Activated T-cell treated with anti-CD3 and anti-CD28 coated beads for 24 hours (primary cell): Measurements from ENCODE around the gene WIPF2.
"Not testable (repeated sequence)": the region's sequence is repeated elsewhere in the genome, so short reads cannot be mapped to it uniquely, and the experiment has no call there.

Experiments
- DNase-seq: peaks from one replicate; pipeline ENCODE4 v3.0.0-alpha.2; 2020; ENCODE audit warnings: low read depth

The WIPF2 gene

GRCh38 chr17:40295488-40296436 is 76.7 kb downstream of the WIPF2 start:
- DNase-seq = no peak

DNA sequence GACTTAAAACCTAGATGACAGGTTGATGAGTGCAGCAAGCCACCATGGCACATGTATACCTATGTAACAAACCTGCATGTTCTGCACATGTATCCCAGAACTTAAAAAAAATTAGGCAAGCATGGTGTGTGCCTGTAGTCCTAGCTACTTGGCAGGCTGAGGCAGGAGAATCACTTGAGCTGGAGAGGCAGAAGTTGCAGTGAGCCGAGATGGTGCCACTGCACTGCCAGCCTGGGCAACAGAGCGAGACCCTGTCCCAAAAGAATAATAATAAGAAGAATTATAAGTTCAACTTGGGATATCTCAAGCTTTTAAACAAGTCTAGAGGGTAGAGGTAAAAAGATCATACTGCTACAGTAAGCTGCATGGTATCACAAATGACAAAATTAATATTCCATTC is 78.4 kb downstream of the WIPF2 start:
- no peak for DNase-seq

DNA sequence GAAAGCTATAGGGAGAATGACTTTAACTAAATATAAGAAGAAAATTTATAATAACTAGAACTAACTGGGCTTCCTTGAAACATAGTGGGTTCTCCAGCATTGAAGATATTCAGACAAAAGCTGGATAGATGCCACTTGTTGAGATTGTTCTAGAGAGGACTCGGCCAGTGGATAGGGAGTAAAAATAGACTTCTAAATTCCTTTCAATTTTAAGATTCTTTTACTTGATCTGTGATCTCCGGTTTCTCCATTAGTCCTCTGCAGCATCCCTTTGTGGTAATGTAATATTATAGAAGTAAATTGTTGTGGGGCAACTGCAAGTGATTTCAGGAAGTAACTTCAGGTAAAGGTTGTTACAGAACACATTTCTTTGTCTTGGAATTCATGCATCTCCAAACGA is 79.6 kb downstream of the WIPF2 start:
- no peak for DNase-seq

- not testable (repeated sequence) for DNase-seq
These were observed 80.2 kb downstream of the WIPF2 start for GRCh38 chr17:40299159-40299757.

- DNase-seq = no peak
These were observed 82.2 kb downstream of the WIPF2 start for GRCh38 chr17:40301315-40301714.

DNA sequence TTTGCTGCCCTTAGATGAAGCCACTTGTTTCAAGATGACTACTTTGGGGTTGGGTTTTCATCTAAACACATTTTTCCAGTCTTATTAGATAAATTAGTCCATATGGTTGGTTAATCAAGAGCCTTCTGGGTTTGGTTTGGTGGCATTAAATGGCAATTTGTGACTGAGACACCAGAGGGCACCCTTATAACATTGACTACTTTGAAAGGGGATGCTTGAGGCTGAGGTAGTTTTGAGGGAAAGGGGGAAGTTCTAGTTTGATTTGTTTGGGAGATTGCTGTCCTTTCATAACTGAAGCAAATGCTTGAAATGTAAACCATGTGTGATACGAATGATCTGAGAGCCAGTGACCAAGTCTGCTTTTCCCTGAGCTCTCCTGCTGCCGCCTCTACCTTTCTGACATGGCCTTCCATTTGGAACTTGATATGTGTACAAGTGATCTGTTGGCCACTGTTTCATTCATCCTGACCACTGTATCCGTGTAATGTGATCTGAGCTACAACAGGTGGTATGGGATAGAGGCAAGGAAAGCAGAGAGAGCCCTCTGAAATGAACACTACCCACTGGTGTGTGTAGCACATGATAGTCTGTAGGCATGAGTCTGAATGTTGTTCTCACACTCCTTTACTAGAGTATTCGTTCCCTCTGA is 84.0 kb downstream of the WIPF2 start:
- no peak for DNase-seq

DNA sequence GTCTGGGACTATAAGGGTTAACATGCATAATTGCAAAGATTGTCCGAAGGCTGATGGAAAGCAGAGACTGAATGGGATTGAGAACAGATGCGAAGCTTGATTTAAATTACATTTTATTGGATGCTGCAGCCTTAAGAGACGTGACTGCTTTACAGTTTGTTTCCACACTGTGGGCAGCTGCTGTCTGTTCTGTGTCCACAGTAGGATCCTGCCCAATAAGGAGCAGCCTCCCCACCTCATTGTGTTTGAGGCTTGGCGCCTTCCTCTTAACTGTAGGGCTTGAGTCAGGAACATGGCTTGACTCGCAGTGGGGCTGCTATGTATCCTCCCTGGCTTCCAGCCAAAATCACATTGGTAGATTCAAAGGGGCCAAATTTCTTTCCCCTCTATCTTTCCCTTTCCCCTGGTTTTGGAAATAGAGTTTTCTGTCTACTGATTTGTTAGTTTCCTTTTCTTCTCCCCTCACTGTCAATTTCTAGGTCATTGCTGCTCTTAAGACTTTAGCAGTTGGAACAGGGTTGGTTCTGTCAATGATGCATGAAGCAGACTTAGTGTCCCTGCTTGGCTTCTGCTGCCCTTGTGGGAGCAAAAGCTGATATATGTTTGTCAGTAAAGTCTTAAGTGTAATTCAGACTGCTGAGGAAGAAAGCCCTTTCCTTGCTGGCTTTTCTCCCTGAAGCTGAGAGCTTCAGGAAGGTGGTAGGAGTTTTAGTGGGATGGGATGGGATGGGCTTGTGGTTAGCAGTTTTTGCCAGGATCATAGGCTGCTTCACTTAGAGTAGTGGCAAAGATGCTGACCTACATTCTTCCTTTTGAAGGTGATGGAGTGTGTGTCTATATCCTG is 84.8 kb downstream of the WIPF2 start:
- no peak for DNase-seq

GRCh38 chr17:40304552-40304863 is 85.4 kb downstream of the WIPF2 start:
- not testable (repeated sequence) for DNase-seq

DNA sequence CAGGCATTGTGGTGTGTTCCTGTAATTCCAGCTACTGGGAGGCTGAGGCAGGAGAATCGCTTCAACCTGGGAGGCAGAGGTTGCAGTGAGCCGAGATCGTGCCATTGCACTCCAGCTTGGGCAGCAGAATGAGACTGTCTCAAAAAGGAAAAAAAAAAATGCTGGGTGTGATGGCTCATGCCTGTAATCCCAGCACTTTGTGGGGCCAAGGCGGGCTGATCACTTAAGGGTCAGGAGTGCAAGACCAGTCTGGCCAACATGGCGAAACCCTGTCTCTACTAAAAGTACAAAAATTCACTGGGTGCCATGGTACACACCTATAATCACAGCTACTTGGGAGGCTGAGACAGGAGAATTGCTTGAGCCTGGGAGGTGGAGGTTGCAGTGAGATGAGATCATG is 85.8 kb downstream of the WIPF2 start:
- not testable (repeated sequence) for DNase-seq

- no peak for DNase-seq
These were observed 87.3 kb downstream of the WIPF2 start for GRCh38 chr17:40306395-40306794.

- no peak for DNase-seq
These were observed 88.1 kb downstream of the WIPF2 start for GRCh38 chr17:40307001-40307730.

GRCh38 chr17:40307740-40308239 is 88.7 kb downstream of the WIPF2 start:
- DNase-seq = no peak

- no peak for DNase-seq
These were observed 90.2 kb downstream of the WIPF2 start, which contains the start of gene RARA for GRCh38 chr17:40309031-40309948. RARA (plus strand) TSS chr17:40309180; CDS start chr17:40331219, 22,039 bp downstream.

DNA sequence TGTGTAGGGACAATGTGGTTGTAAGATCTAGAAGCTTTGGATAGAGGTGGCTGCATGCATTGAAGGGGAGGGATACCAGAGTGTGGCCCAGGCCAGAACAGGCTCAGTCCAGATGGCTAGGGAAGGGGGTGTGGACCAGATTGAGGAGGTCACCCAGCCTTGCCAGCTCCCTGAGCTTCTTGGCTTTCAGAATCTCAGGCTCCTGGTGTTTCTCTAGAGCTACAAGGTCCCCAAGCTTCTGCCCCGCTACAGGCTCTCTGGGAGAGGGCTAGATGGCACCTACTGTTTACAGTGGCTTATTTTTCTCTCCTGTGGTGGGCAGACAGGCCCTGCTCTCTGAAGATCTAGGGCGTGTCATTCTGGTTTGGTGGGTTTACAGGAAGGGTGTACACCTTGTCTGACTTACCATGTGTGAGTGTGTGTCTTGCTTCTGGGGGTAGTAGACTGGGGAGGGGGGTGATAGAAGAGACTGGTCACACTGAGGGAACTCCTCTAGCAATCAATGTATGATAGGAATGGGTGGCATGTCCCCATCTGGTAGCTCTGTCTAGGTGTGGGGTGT is 90.9 kb downstream of the WIPF2 start:
- no peak for DNase-seq

DNA sequence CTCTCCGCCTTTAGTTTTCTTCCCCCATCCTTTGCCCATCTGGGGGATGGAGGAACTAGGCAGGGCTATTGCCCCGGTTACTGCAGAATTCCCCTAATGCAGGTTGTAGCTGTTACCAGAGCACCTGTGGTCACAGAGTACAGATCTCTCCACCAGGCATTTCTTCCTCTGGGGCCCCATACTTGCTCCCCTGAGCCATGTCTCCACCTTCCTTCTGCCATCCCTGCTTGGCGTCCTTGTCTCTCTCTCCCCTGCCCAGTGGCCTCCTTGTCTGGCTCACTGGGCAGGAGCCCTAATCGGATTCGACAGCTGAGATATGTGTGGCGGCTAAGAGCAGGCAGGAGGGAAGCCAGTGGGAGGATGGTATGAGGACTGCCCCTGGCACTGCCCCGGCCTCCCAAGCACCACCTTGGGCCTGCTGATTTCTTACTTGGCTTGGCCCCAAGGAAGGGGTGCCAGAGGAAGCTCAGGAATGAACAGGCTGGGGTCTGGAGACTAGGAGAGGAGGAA is 91.8 kb downstream of the WIPF2 start:
- DNase-seq = no peak

- no peak for DNase-seq
These were observed 92.5 kb downstream of the WIPF2 start for GRCh38 chr17:40311575-40311974.

GRCh38 chr17:40312131-40312731 is 93.1 kb downstream of the WIPF2 start:
- DNase-seq = no peak

GRCh38 chr17:40312893-40313667 is 94.0 kb downstream of the WIPF2 start:
- DNase-seq = no peak
